ENCODE measurements around the gene DOCK11. TPM values are rescaled to one million over a fixed set of nuclear protein-coding genes. Genes with fewer than 3 reads are reported as not detected.

Gene DOCK11
- total RNA-seq, 1 donor from 2014 or later, result 4.2 TPM

DNA sequence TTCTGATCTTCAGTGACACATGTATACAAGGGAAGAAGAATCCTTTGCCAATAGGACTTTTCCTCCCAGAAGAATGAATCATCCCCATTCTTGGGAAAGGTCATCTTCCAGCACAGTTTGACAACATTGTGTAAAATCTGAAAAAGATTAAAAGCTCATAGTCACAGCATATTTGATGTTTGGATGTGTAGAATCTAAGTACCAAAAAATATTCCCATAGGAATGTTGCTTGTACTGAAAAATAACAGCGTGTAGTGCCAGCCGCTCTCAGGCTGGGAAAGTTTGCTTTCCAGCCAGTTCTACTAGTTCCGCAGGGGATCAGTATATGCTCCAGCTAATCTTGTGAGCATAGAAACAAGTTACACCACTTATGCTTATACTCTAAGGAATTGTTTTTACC is 157.1 kb downstream of the DOCK11 start:
- intact Hi-C loops (cut with DNase I), result no loop called here
- ATAC-seq (ENCODE audit: poor library complexity), result no peak
- DNase-seq, result no peak

DNA sequence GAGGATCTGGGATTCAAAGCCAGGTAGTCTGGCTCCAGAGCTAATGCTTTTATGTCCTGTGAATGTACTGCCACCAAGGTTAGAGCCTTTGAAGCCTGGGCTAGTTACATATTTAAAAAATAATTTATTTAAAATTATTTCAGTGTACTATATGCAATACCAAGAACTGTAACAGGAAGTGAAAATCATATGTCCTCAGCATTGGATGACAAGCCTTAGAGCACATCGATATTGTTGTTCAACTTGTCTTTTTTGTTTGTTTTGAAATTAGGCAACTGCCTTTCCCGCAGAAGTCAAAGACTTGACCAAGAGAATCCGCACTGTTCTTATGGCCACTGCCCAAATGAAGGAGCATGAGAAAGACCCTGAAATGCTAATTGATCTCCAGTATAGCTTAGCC is 158.7 kb downstream of the DOCK11 start:
- ATAC-seq (ENCODE audit: poor library complexity) (no peak), DNase-seq (no peak)
- intact Hi-C loops (cut with DNase I), result no loop called here

DNA sequence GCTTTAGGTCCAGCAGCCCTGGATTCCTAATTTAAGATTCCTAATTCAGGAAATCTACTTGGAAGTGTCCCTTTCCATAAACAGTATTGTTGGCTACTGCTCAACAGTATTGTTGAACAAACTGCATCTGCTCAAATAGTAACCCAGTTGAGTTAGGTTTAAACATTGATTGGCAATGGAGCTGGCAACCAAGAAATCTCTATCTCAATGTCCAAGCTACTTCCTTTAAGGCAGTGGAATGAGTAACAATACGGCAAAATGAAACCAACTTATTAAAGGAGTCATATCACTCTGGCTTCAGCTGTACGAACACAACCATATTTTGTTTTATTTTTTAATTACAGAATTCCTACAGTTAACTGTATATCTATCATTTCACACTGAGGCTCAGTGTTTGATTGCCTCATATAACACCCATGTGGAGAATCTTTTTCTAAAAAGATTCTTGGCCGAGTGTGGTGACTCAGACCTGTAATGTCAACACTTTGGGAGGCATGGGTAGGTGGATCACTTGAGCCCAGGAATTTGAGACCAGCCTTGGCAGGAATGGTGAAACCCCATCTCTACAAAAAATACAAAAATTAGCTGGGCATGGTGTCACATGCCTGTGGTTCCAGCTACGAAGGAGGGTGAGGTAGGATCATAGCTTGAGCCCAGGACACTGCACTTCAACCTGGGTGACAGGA is 160.1 kb downstream of the DOCK11 start:
- DNase-seq (no peak), ATAC-seq (ENCODE audit: poor library complexity) (no peak)
- intact Hi-C loops (cut with DNase I), result no loop called here

DNA sequence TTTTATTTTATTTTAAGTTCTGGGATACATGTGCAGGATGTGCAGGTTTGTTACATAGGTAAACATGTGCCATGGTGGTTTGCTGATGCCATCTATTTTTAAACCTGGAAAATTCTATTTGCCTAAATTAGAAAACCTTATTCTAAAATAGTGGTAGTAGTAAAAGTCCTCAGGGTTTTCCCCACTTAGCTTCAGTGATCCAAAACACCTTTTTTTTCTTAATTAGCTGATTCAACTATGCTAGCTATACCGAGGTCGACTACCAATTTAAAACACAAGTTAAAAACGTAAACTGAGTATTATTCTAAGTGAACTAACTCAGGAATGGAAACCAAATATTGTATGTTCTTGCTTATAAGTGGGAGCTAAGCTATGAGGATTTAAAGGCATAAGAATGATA is 161.8 kb downstream of the DOCK11 start:
- intact Hi-C loops (cut with DNase I), result no loop called here
- ATAC-seq (ENCODE audit: poor library complexity) (no peak), DNase-seq (no peak)

- intact Hi-C loops (cut with DNase I), result no loop called here
- DNase-seq (no peak), ATAC-seq (ENCODE audit: poor library complexity) (no peak)
These were observed 164.5 kb downstream of the DOCK11 start for GRCh38 chrX:118660085-118660484.

DNA sequence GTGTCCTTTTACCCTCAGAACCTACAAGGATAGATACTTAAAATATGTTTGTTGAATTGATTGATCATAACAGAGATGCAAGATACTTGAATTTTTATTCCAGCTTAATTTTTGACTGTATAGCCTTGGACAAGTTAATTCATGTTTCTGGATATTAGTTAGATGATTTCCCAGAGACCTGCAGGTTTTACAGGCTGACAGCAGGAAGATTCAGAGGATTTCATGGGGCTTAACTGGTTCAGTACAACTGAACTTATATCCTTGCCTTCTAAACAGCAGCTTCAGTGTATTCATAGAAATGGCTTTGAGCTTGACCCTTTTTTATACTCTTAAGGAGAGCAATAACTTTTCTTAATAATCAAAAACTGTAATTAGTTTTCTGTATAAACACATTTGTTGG is 169.6 kb downstream of the DOCK11 start:
- ATAC-seq (ENCODE audit: poor library complexity) (no peak), DNase-seq (no peak)
- intact Hi-C loops (cut with DNase I), result no loop called here

DNA sequence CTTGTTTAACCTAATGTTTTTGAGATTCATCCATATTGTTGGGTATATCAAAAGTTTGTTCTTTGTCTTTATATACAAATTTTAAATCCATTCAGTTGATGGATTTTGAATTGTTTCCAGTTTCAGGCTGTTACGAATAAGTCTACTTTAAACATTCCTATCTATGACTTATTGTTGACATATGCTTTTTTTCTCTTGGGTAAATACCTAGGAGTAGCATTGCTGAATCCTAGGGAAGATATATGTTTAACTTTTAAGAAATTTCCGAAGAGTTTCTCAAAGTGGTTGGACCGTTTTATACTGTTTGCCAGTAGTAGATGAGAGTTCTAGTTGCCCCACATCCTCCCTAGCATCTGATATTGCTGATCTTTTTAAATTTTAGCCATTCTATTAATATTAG is 170.9 kb downstream of the DOCK11 start:
- DNase-seq, result no peak
- no peak for ATAC-seq (ENCODE audit: poor library complexity)
- intact Hi-C loops (cut with DNase I), result no loop called here

GRCh38 chrX:118669435-118669834 is 173.8 kb downstream of the DOCK11 start:
- DNase-seq, result no peak
- intact Hi-C loops (cut with DNase I), result no loop called here
- ATAC-seq (ENCODE audit: poor library complexity), result no peak

DNA sequence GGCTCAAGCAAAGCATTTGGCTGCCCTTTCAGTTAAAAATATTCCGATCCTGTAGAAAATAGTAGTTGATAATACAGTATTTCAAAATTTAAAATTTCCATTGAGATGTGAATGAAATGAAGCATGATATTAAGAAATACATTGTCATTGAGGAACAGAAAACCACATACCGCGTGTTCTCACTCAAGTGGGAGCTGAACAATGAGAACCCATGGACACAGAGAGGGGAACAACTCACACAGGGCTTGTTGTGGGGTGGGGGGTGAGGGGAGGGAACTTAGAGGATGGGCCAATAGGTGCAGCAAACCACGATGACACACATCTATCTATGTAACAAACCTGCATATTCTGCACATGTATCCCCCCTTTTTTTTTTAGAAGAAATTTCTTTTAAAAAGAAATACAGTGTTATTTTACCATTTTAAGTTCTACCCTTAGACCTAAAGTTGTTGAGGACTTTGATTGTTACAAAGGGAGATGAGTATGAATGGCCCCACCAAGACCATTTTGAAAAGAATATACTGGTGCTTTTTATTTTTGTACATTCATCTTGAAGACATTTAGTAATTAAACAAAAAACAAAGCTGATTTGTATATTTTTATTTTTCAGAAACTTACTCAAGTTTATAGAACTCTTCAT is 179.8 kb downstream of the DOCK11 start:
- DNase-seq (no peak), ATAC-seq (ENCODE audit: poor library complexity) (no peak)
- intact Hi-C loops (cut with DNase I), result no loop called here

DNA sequence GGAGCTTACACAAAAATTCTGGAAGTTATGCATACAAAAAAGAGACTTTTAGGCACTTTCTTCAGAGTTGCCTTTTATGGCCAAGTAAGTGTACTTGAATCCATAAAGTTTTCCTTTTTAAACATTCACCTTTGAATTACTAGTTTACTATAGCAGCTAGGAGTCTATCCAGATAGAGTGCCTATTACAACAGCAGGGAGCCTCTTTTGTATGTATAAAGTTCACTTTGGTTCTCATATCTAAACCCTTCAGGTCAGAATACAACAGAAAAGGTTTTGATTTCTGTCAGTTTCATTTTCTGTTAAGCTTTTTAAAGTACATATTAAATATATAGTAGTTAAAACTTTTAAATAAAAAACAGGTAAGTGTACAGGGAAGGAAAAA is 180.3 kb downstream of the DOCK11 start:
- DNase-seq, result no peak
- no peak for ATAC-seq (ENCODE audit: poor library complexity)
- intact Hi-C loops (cut with DNase I), result no loop called here

- no peak for DNase-seq
These were observed 181.7 kb downstream of the DOCK11 start for GRCh38 chrX:118677318-118677717.

DNA sequence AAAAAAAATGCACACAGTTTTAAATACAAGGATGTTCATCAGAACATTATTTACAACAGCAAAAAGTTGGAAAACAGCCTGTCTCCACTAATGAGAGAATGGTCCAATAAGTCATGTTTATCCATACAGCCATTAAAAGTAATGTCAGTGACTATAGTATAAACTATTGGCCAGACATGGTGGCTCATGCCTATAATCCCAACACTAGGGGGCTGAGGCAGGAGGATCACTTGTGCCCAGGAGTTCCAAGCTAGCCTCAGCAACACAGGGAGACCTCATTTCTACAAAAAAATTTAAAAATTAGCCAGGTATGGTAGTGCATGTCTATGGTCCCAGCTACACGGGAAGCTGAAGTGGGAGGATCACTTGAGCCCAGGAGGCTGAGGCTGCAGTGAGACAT is 183.7 kb downstream of the DOCK11 start:
- intact Hi-C loops (cut with DNase I), result no loop called here
- DNase-seq, result no peak
- no peak for ATAC-seq (ENCODE audit: poor library complexity)

More at GRCh38 chrX:118677318-118677717, 181.7 kb downstream of the DOCK11 start:
- no peak for ATAC-seq (ENCODE audit: poor library complexity)
- intact Hi-C loops (cut with DNase I), result no loop called here

- ATAC-seq (ENCODE audit: poor library complexity) (no peak), DNase-seq (no peak)
- intact Hi-C loops (cut with DNase I), result no loop called here
These were observed 186.8 kb downstream of the DOCK11 start for GRCh38 chrX:118682258-118683014.

DNA sequence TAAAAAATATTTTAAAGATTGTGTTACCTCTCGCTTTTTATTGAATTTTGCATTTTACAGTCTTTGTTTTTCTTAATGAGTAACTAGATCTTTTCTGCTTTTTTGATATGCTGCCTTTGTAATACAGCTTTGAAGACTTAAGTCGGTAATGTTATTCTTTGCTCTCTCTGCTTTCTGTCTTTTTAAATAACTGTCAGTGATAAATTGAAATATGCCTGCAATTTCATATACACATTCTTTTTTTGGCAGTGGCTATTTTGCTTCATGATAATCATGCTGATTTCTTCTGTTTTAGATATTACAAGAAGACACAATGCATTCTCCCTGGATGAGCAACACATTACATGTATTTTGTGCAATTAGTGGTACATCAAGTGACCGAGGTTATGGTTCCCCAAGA is 189.8 kb downstream of the DOCK11 start:
- intact Hi-C loops (cut with DNase I), result no loop called here
- ATAC-seq (ENCODE audit: poor library complexity), result no peak
- no peak for DNase-seq

DNA sequence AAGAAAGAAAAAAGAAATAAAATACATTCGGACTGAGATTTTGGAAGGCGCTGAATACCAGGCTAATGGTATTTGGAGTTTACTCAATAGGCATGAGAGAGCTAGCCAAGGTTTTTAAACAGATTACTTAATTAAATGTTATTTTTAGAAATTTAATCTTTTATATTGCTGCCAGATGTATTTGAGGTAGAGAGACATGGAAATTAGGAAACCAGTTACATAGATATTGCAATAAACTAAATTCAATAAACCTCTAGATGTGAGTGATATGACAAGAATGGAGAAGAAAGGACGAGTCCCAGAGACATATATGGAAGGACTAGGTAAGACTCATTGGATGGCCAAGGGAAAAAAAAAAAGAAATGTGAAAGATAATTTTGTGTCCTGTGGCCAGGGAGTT is 193.3 kb downstream of the DOCK11 start:
- no peak for DNase-seq
- no peak for ATAC-seq (ENCODE audit: poor library complexity)
- intact Hi-C loops (cut with DNase I), result no loop called here

DNA sequence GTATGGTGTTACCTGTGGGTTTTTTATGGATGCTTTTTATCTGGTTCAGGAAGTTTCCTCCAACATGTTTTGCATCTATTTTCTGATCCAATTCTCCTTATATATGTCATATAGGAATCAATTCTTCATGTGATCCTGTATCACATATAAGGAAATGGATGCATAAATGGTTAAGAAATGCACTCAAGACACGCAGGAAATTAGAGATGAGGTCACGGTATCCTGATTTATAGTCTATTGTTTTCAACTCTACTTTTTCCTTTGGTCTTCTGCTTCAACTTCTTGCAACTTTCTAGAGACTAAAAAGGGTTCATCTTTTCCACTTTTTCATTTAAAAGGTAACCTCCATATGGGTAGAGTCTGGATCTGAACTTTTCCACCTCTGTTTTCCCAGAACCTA is 198.2 kb downstream of the DOCK11 start:
- intact Hi-C loops (cut with DNase I), result no loop called here
- DNase-seq, result no peak
- ATAC-seq (ENCODE audit: poor library complexity), result no peak

DNA sequence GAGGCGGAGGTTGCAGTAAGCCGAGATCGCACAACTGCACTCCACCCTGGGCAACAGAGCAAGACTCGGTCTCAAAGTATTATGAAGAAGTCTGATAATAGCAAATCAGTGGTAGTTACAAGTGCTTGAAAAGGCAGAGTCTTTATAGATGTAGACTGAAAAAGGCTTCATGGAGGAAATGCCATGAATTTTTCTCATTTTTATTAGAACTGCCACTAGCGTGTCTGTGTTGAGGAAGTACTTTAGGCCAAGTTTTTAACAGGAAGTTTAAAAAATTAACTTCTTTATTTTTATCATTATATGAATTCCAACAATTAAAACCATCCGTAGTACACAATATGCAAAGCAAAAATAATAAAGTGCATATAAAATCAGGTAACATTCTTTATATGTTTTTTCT is 199.0 kb downstream of the DOCK11 start:
- ATAC-seq (ENCODE audit: poor library complexity) (no peak), DNase-seq (no peak)

GRCh38 chrX:118698516-118699170 is 203.0 kb downstream of the DOCK11 start:
- ATAC-seq (ENCODE audit: poor library complexity) (peak; percentile 39), DNase-seq (no peak)
- intact Hi-C loops (cut with DNase I), result no loop called here

More for the DNA sequence above, 199.0 kb downstream of the DOCK11 start:
- intact Hi-C loops (cut with DNase I), result no loop called here

DNA sequence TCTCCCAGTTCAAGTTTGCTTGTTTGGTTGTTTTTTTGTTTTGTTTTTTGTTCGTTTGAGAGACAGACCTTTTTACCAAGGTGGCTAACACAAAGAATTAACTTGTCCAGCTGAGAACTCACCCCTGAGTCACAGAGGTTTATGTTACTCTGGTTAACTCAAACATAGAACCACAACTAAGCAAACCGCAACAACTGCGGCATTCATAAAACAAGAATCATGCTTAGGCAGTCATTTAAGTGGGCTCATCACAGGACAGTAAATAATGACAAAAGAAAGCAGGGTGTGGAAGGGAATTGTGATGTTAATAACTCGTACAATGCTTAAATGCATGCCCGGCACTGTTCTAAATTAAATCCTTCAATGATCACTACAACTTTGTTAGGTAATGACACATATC is 207.1 kb downstream of the DOCK11 start:
- intact Hi-C loops (cut with DNase I), result no loop called here
- no peak for DNase-seq
- ATAC-seq (ENCODE audit: poor library complexity), result no peak

- DNase-seq (no peak), ATAC-seq (ENCODE audit: poor library complexity) (no peak)
- intact Hi-C loops (cut with DNase I), result no loop called here
These were observed 211.1 kb downstream of the DOCK11 start for GRCh38 chrX:118706681-118707080.
